Aorta (tissue), 5 donors: Measurements from ENCODE around the gene BRICD5. TPM values are rescaled to one million over a fixed set of nuclear protein-coding genes. Genes with fewer than 3 reads are reported as not detected.
A peak's percentile ranks its signal among the peaks of the same experiment; 100 is the strongest.
"Not testable (repeated sequence)": the region's sequence is repeated elsewhere in the genome, so short reads cannot be mapped to it uniquely, and the experiment has no call there.

ENCODE experiments used
- ATAC-seq: fragments of 200-7000 bp; cut with Tn5 transposase; one replicate; pipeline ENCODE4 v1.9.1; 2022; ENCODE audit warnings: moderate library complexity; ENCODE audit not compliant: low FRiP score
- DNase-seq, 2 donors: peaks; one replicate each; pipeline ENCODE4 v3.0.0-alpha.2; 2020
- H3K27ac ChIP-seq, 2 donors: one replicate each; pipeline ENCODE4 v1.5.1; 2013; ENCODE audit warnings: low read length in 2 of 2, mild to moderate bottlenecking in 2 of 2, moderate library complexity in 2 of 2, control low read depth in 1 of 2, inconsistent platforms in 1 of 2, low read depth in 1 of 2
- H3K27me3 ChIP-seq, 2 donors: one replicate each; pipeline ENCODE4 v1.6.1; 2013; ENCODE audit warnings: control low read depth in 1 of 2, low read length in 1 of 2, mild to moderate bottlenecking in 1 of 2, moderate library complexity in 1 of 2; ENCODE audit not compliant: insufficient read depth in 2 of 2, control insufficient read depth in 1 of 2
- H3K36me3 ChIP-seq, 2 donors: one replicate each; pipeline ENCODE4 v1.6.1; 2013; ENCODE audit warnings: control low read depth in 1 of 2, low read length in 1 of 2, mild to moderate bottlenecking in 1 of 2; ENCODE audit not compliant: insufficient read depth in 2 of 2, control insufficient read depth in 1 of 2
- H3K4me1 ChIP-seq, 2 donors: one replicate each; pipeline ENCODE4 v1.6.1; 2013; ENCODE audit warnings: low read length in 2 of 2, control low read depth in 1 of 2, mild to moderate bottlenecking in 1 of 2, moderate library complexity in 1 of 2; ENCODE audit not compliant: insufficient read depth in 2 of 2, control insufficient read depth in 1 of 2
- H3K4me3 ChIP-seq, 2 donors: one replicate each; pipeline ENCODE4 v1.5.1; 2013; ENCODE audit warnings: low read length in 2 of 2, control low read depth in 1 of 2, mild to moderate bottlenecking in 1 of 2
- H3K9me3 ChIP-seq: one replicate; pipeline ENCODE4 v1.6.1; 2013; ENCODE audit warnings: mild to moderate bottlenecking, low read length; ENCODE audit not compliant: control insufficient read depth
- WGBS, 2 donors: extraction: QIAGEN DNeasy Blood & Tissue Kit; methylation state at CpG; one replicate each; pipeline ENCODE4 v1.1.7; 2013; 5-methylcytosine and 5-hydroxymethylcytosine counted together
- intact Hi-C, 2 donors: fragments of 100-400 bp; cut with DNase I; formaldehyde crosslinking; loops; one replicate each; pipeline versions ENCODE4 v1.14.2 to v1.15.0; 2022
- polyA plus RNA-seq, 2 donors: library from polyadenylated mRNA; stranded (reverse); fragments of 200-250 nt; gene quantifications; one replicate each; pipeline ENCODE4 v1.2.3, GENCODE V29; 2013
- total RNA-seq, 2 donors: library from RNA; stranded (reverse); fragmentation: NEBNext Ultra II Directional; extraction: Animal tissue kit (Norgen Biotek cat#: 25700); gene quantifications; one replicate each; pipeline ENCODE4 v1.2.1, GENCODE V29; 2021
- donor health status: healthy with polysubstance abuse.
- donor health status: Bipolar disorder and iron deficiency.
- donor health status: DM: no; HTN: no; CAD: no.
- donor health status: DM: no; HTN: no; CAD: no.
- donor health status: DM: yes; HTN: yes; CAD: no.

BRICD5 gene
- total and polyA plus RNA-seq, 4 donors = 0.88 to 36.1 (median 4.7) TPM

DNA sequence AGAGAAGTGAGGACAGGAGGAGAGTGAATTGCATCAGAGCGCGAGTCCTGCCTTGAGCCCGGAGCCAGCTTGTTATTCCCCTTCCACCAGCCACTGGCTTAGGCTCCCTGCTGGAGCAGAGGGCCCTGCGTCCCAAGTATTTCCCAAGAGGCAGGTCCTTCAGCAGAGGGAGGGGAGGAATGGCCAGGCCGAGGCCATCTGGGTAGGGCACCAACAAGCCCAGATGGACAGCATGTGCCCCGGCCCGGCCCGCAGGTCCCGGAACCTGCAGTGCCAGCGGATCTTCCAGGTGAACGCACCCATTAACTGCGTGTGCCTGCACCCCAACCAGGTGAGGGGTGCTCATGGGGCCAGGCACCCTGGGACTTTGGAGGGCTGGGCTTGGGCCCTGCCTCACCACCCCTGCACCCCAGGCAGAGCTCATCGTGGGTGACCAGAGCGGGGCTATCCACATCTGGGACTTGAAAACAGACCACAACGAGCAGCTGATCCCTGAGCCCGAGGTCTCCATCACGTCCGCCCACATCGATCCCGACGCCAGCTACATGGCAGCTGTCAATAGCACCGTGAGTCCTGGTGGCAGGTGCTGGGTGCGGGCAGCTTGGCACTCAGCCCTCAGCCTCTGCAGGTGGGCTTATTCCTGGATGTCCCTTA lies 3.8 kb downstream of the BRICD5 start:
- H3K27ac ChIP-seq = no peak overlapping the region

DNA sequence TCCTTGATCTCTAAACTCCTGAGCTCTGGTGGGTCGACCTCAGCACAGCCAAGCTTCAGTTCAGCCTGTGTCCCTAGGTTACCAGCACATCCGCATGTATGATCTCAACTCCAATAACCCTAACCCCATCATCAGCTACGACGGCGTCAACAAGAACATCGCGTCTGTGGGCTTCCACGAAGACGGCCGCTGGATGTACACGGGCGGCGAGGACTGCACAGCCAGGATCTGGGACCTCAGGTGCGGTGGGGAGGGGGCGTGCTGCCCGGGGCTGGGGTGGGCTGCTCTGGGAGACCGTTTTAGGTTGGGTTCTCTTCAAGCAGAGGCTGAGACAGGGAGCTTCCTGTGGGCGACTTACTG lies 4.3 kb downstream of the BRICD5 start:
- H3K27ac ChIP-seq = no peak overlapping the region
- H3K9me3 ChIP-seq = no peaks in the 10 kb centered on the region
- H3K4me3 ChIP-seq = no peak overlapping the region
- DNase-seq = no peak
- H3K36me3 ChIP-seq = no peaks in the 10 kb centered on the region
- intact Hi-C loops = no loop called here
- no peaks in the 10 kb centered on the region for H3K27me3 ChIP-seq
- H3K4me1 ChIP-seq = no peaks in the 10 kb centered on the region
- 78 to 83% methylated on average over 18 of the region's 18 CpGs for WGBS, 2 donors
- no peak for ATAC-seq

More for the DNA sequence above, 3.8 kb downstream of the BRICD5 start:
- H3K36me3 ChIP-seq = no peaks in the 10 kb centered on the region
- WGBS, 2 donors = 89 to 91% methylated on average over 23 of the region's 23 CpGs
- intact Hi-C loops = no loop called here
- ATAC-seq (no peak), DNase-seq (no peak)
- no peaks in the 10 kb centered on the region for H3K4me1 ChIP-seq
- H3K4me3 ChIP-seq = no peak overlapping the region
- no peaks in the 10 kb centered on the region for H3K27me3 ChIP-seq
- no peaks in the 10 kb centered on the region for H3K9me3 ChIP-seq

- intact Hi-C loops = no loop called here
- DNase-seq = peak in 1 of 2 donors; percentile 64
- 5 to 8% methylated on average over 16 of the region's 16 CpGs for WGBS, 2 donors
Observed at GRCh38 chr16:2205967-2206313, 4.7 kb downstream of the BRICD5 start.

GRCh38 chr16:2205104-2205966 lies 5.3 kb downstream of the BRICD5 start, which contains the start of gene MLST8:
Gene MLST8 (plus strand): TSS chr16:2205454. CDS start chr16:2206086, 632 bp downstream.
- intact Hi-C loops = no loop called here
- H3K27me3 ChIP-seq = no peaks in the 10 kb centered on the region
- peak; percentile 92 to 95 for DNase-seq
- peak within 1 kb of the TSS; percentile 16 to 90 for H3K27ac ChIP-seq
- WGBS, 2 donors = 1% methylated on average over 77 to 93 of the region's 93 CpGs
- peak within 1 kb of the TSS; percentile 48 to 70 for H3K4me3 ChIP-seq
- no peaks in the 10 kb centered on the region for H3K4me1 ChIP-seq
- H3K9me3 ChIP-seq = no peaks in the 10 kb centered on the region
- no peaks in the 10 kb centered on the region for H3K36me3 ChIP-seq
- ATAC-seq = peak; percentile 95

More at GRCh38 chr16:2205967-2206313, 4.7 kb downstream of the BRICD5 start:
- Histone ChIP-seq H3K36me3 (no peaks in the 10 kb centered on the region), H3K4me3 (peak overlapping the region; percentile 48 to 70), H3K9me3 (no peaks in the 10 kb centered on the region), H3K27me3 (no peaks in the 10 kb centered on the region), H3K4me1 (no peaks in the 10 kb centered on the region), H3K27ac (no peak overlapping the region)
- peak; percentile 1 for ATAC-seq

GRCh38 chr16:2204416-2205103 lies 6.1 kb downstream of the BRICD5 start:
- H3K36me3 ChIP-seq = no peaks in the 10 kb centered on the region
- H3K27ac ChIP-seq = no peak overlapping the region
- peak overlapping the region; percentile 43 to 70 for H3K4me3 ChIP-seq
- H3K9me3 ChIP-seq = no peaks in the 10 kb centered on the region
- H3K27me3 ChIP-seq = no peaks in the 10 kb centered on the region
- no peak for ATAC-seq
- WGBS, 2 donors = 81% methylated on average over 13 of the region's 13 CpGs
- intact Hi-C loops = no loop called here
- H3K4me1 ChIP-seq = no peaks in the 10 kb centered on the region
- DNase-seq = no peak

- H3K27me3 ChIP-seq, H3K36me3 ChIP-seq, DNase-seq, H3K27ac ChIP-seq, intact Hi-C loops, H3K4me1 ChIP-seq, ATAC-seq, H3K9me3 ChIP-seq, H3K4me3 ChIP-seq: not testable (repeated sequence)
- 93 to 95% methylated on average over 8 of the region's 8 CpGs for WGBS, 2 donors
Observed at GRCh38 chr16:2203119-2203688, 7.5 kb downstream of the BRICD5 start.

GRCh38 chr16:2200313-2200712 lies 10.3 kb downstream of the BRICD5 start:
- no peaks in the 10 kb centered on the region for H3K4me1 ChIP-seq
- intact Hi-C loops = no loop called here
- no peaks in the 10 kb centered on the region for H3K36me3 ChIP-seq
- no peak for DNase-seq
- no peak for ATAC-seq
- H3K9me3 ChIP-seq = no peaks in the 10 kb centered on the region
- WGBS, 2 donors = 87 to 90% methylated on average over 6 of the region's 6 CpGs
- H3K27me3 ChIP-seq = no peaks in the 10 kb centered on the region
- no peak overlapping the region for H3K4me3 ChIP-seq
- no peak overlapping the region for H3K27ac ChIP-seq

- 67 to 72% methylated on average over 14 of the region's 14 CpGs for WGBS, 2 donors
- H3K27me3 ChIP-seq = no peaks in the 10 kb centered on the region
- ATAC-seq (no peak), DNase-seq (no peak)
- H3K27ac ChIP-seq = no peak overlapping the region
- no peak overlapping the region for H3K4me3 ChIP-seq
- no peaks in the 10 kb centered on the region for H3K36me3 ChIP-seq
- intact Hi-C loops = no loop called here
- H3K4me1 ChIP-seq = no peaks in the 10 kb centered on the region
- H3K9me3 ChIP-seq = no peaks in the 10 kb centered on the region
Observed at GRCh38 chr16:2199621-2200139, 11.0 kb downstream of the BRICD5 start.
